GM18907 (cell line): ENCODE measurements around the gene HOPX.
"Not testable (repeated sequence)": the region's sequence is repeated elsewhere in the genome, so short reads cannot be mapped to it uniquely, and the experiment has no call there.

Source experiments
- ATAC-seq: cut with Tn5 transposase; IDR thresholded peaks from one replicate; pipeline ENCODE4 v1.9.1; 2021; ENCODE audit warnings: mild to moderate bottlenecking, moderate library complexity; ENCODE audit not compliant: unreplicated experiment

HOPX gene

GRCh38 chr4:56630876-56631666 lies 50.0 kb downstream of the HOPX start:
- ATAC-seq = no peak

GRCh38 chr4:56628592-56628991 lies 52.5 kb downstream of the HOPX start:
- no peak for ATAC-seq

- ATAC-seq = no peak
These were observed 53.1 kb downstream of the HOPX start for GRCh38 chr4:56627985-56628384.

- no peak for ATAC-seq
These were observed 53.7 kb downstream of the HOPX start for GRCh38 chr4:56627375-56627774.

- ATAC-seq = no peak
These were observed 54.1 kb downstream of the HOPX start for GRCh38 chr4:56626963-56627362.

- ATAC-seq = no peak
These were observed 54.7 kb downstream of the HOPX start for GRCh38 chr4:56626420-56626819.

- ATAC-seq = no peak
These were observed 58.9 kb downstream of the HOPX start for GRCh38 chr4:56622176-56622575.

GRCh38 chr4:56619816-56620215 lies 61.3 kb downstream of the HOPX start:
- no peak for ATAC-seq

- no peak for ATAC-seq
These were observed 61.9 kb downstream of the HOPX start for GRCh38 chr4:56619160-56619559.

- ATAC-seq = no peak
These were observed 62.4 kb downstream of the HOPX start for GRCh38 chr4:56618734-56619133.

- no peak for ATAC-seq
These were observed 67.8 kb downstream of the HOPX start for GRCh38 chr4:56613101-56613862.

- no peak for ATAC-seq
These were observed 68.8 kb downstream of the HOPX start for GRCh38 chr4:56612282-56612681.

- ATAC-seq = no peak
These were observed 69.6 kb downstream of the HOPX start for GRCh38 chr4:56611501-56611900.

- ATAC-seq = not testable (repeated sequence)
These were observed 70.9 kb downstream of the HOPX start for GRCh38 chr4:56610170-56610569.

- no peak for ATAC-seq
These were observed 73.2 kb downstream of the HOPX start for GRCh38 chr4:56607926-56608325.

- no peak for ATAC-seq
These were observed 74.7 kb downstream of the HOPX start for GRCh38 chr4:56606385-56606784.

GRCh38 chr4:56605464-56605863 lies 75.6 kb downstream of the HOPX start:
- ATAC-seq = not testable (repeated sequence)

- ATAC-seq = no peak
These were observed 77.8 kb downstream of the HOPX start for GRCh38 chr4:56603297-56603696.
